Testis (tissue), 2 donors: ENCODE results near the gene HHATL.

Experiments used
- CTCF ChIP-seq, 3 experiments: fragments of 450-650 bp in 2 of 3; fragments of 200-600 bp in 1 of 3; sonication (generic) in 1 of 3; IDR thresholded peaks; one replicate each; pipeline ENCODE4 v1.5.1; 2016 to 2019; ENCODE audit warnings: antibody characterized with exemption in 3 of 3, mild to moderate bottlenecking in 2 of 3, moderate library complexity in 1 of 3
- POLR2A ChIP-seq: fragments of 450-650 bp; IDR thresholded peaks from one replicate; pipeline ENCODE4 v1.6.1; 2017; ENCODE audit warnings: antibody characterized with exemption, mild to moderate bottlenecking, moderate library complexity

GRCh38 chr3:42649783-42650182 is 52.8 kb downstream of the HHATL start:
- TF ChIP-seq CTCF (IDR thresholded peaks at IDR 0.05) (no peak), POLR2A (no peak)
